HG02588 (cell line): ENCODE data around the gene LNP1.
"Not testable (repeated sequence)": the region's sequence is repeated elsewhere in the genome, so short reads cannot be mapped to it uniquely, and the experiment has no call there.

ENCODE experiments used
- ATAC-seq: cut with Tn5 transposase; IDR thresholded peaks from one replicate; pipeline ENCODE4 v1.9.1; 2021; ENCODE audit warnings: mild to moderate bottlenecking, moderate library complexity; ENCODE audit not compliant: unreplicated experiment

The LNP1 gene, protein sequence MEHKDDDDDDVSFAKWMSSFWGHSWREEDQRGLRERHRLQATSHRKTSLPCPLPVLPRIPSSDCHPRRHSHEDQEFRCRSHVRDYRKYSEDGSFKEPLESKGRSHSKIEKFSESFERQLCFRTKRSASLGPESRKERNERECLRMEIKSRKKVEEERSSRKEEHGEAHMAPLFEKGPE

DNA sequence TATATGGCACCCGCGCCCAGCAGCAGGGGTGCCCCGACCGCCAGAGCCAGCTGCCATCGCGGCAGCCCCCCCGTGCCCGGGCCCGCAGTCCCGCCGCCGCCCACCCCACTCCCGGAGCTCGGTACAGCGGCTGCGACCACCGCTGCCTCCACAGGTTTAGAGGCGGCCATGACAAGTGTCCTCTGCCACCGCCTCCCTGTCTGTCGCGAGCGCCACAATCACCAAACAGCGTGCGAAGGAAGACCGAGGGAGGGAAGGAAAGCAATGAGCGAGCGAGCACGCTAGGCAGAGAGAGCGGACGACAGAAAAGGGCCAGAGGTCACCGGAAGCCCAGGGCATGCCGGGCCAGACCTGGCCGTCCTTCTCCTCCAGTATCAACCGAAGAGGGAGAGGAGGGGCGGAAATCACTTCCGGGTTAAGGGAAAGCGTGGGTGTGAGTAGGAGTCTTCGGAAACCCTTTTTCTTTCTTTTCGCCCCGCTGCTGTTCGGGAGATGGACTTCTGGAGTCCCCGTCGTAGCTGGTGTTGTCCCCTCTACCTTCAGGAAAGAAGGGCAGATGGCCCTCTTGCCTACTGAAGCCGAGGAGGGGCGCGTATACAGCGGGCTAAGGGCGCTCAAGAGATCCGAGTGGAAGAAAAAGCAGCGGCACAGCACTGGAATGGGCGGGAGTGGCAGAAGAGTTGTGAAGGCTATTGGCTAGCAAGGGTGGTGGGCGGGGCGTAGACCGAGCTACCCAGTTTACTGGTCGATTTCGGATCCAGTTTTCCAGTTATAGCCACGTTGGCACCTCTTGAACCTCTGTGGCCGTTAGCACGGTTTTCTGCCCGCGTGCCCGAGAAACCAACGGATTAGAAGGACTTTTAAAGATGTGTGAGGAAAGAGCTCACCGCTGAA is at the start of gene LNP1, which contains the start of gene TOMM70:
Gene LNP1, plus strand, starts transcription at position 760 of the 894 bp plus-strand sequence. CDS start 28,191 bp downstream, outside the sequence.
Gene TOMM70, minus strand, starts transcription at position 310 of the 894 bp plus-strand sequence. Its CDS starts 140 bp downstream, at position 170.
- ATAC-seq = peak; percentile 90

DNA sequence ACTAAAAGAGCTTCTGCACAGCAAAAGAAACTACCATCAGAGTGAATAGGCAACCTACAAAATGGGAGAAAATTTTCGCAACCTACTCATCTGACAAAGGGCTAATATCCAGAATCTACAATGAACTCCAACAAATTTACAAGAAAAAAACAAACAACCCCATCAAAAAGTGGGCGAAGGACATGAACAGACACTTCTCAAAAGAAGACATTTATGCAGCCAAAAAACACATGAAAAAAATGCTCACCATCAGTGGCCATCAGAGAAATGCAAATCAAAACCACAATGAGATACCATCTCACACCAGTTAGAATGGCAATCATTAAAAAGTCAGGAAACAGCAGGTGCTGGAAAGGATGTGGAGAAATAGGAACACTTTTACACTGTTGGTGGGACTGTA is 49.6 kb upstream of the LNP1 start:
- not testable (repeated sequence) for ATAC-seq

DNA sequence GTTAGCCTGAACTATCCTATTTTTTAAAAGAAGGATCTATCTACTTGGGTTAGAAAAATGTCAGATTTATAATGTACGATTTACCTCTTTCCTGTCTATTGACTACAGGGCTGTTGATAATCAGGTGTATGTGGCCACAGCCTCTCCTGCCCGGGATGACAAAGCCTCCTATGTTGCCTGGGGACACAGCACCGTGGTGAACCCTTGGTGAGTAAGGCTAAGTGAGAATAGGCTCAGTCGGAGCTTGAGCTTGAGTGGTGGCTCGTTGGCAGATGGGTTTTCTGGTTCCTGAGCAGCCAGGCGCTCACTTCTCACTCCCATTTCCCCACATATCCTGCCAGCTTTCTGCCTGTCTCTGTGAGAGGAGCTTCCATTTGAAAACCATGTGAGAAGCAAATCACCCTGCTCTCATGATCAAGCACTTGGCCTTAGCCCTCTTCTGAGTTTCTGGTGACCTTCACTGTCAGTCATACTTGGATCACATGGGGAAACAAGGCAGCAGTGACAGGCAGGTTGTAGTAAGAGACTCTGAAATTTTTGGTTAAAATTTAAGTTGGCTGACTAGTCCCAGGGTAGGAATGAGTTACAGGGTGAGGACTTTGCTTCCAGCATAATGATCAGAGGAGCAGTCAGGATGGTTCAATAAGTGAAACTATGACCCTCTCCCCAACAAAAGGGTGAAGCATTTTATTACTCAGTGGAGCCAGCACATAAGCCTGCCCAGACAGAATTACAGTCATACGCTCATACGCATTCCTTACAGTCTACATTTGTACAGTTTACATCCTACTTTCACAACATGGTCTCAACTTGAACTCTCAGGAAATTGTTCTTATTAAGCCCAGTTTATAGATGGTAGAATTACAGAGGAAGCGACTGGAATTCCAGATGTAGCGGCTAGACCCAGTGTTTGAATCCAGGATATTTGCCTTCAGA is 48.8 kb upstream of the LNP1 start:
- no peak for ATAC-seq

DNA sequence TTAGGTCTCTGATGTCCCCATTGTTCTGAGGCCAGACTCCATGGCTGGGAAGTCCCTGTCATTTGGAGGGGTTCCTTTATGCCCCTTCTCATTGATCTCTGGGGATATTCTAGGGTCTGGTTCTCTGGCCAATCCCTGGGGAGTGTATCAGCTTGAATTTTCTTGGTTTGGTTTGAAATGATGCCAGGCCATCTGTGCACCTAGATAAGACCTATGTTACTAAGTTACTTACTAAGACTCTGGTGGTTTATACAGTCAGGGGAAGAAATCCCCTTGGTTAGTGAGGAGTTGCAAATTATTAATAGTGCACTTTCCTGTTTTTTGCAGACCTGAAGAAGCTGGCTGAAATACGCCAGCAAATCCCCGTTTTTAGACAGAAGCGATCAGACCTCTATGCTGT is 46.5 kb upstream of the LNP1 start:
- ATAC-seq = no peak

DNA sequence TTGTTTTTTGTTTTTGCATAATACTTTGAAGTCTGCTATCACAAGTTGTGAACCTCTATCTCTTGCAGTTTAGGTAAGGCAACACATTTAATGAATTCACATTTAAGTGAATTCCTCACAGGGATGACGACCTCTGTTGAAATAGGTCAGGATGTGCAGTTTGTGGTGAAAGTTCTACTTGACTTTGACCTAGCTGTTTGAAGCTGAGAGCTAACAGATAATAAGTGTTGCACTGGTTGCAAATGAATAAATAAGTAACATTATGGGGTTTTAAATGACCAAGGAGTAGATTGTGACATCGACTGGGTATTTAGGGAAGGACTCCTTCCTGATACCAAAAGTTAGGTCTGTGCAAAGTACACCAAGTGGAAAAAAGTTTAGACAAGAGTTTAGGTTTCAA is 42.9 kb upstream of the LNP1 start:
- no peak for ATAC-seq

DNA sequence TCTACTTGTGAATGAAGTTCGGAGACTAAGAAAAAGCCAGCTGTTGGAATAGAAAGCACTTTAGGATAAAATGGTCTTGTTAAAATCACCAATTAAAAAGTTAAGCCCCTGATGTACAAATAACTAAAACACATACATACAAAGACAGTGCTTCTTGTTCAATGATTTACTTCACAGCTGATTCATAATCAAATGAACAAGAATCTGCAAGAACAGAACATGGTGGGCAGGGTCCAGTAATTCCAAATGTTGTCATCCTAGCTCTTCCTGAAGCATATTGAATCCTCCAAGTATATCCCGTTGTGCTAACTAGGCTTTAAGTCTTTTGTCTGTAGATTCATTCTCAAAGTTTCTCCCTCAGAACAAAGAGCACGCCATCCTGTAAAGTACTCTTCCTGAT is 42.3 kb upstream of the LNP1 start:
- no peak for ATAC-seq

DNA sequence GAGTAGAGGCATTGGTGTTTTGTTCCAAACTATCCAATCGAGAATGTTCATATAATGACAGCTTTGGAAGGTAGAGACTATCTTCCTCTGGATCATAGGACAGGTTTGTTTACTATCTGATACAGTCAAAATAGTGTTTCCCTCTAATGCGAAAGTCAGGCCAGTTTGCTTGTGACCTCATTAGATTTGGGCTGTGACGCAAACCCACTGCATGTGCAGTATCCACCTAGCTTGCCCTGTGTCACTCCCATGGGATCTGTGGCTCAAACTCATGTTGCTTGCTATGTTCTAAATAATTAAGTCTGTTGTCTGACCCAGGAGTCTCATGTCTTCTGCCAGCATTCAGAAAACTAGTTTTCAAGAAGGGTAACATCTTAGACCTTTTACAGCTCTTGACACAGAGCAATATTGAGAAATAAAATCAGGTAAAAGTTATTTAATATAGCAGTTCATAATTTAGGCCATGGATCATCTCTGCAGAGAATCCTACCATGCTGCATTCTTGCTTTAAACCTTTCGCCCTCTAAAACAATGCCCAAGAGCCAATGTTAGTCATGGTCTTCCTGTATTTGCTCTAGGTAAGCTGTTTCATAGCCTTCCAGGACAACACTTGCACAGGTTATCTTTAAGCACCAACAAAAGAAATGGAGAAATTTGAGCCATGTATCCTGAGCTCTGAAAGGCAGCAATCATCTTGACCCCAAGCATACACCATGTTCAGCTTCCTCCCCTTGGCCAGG is 40.4 kb upstream of the LNP1 start:
- ATAC-seq = no peak

DNA sequence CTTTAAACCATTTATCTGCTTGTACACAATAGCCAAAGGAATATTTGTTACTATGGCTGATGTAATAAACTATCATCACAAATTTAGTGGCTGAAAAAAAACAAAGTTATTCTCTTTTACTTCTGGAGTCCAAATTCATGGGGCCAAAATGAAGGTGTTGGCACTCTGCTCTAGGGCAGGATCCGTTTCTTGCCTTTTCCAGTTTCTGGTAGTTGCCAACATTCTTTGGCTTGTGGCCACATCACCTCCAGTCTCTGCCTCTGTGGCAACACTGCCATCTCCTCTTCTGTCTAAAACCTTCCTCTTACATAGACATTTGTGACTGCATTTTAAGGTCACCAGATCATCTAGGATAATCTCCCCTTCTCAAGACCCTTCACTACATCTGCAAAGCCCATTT is 39.4 kb upstream of the LNP1 start:
- no peak for ATAC-seq

DNA sequence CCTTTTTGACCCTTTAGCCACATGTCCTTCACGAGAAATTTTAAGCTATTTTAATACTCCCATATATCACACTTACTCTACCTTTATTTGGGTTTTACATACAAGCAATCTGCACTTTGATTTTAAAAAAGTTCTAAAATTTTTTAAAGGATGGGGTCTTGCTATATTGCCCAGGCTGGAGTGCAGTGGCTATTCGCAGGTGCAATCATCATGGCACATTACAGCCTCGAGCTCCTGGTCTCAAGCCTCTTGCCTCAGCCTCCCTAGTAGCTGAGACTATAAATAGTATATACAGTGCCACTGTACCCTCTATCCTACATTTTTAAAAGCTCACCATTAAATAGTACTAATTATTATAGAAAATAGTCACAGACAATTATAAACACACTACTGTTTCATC is 36.9 kb upstream of the LNP1 start:
- ATAC-seq = no peak

DNA sequence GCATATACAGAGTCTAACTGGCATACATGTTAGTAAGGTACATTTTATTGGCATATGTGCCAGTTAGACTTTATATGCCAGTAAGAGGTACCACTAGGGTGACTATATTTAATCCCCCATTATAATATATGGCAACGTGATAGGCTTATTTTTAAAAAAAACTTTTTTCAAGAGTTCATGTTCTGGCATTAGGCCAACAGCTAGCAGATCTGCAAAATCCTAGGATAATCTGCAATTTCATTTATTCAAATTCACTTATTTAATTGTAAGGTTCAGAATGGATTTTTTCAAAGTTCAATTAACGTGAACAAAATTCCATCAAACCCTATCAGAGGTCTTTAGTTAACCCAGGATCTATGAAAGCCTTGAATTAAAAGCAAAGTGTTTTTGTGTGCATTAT is 34.9 kb upstream of the LNP1 start:
- no peak for ATAC-seq

DNA sequence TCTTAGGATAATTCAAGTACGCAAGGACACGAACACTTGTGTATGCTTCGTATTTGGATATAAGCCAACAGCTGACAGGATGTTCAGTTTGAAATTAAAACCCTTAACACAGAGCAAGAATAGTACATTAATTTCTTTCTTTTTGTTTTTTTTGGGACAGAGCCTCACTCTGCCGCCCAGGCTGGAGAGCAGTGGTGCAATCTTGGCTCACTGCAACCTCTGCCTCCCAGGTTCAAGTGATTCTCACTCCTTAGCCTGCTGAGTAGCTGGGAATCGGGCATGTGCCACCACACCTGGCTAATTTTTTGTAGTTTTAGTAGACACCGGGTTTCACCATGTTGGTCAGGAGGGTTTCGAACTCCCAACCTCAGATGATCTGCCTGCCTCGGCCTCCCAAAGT is 32.9 kb upstream of the LNP1 start:
- no peak for ATAC-seq

DNA sequence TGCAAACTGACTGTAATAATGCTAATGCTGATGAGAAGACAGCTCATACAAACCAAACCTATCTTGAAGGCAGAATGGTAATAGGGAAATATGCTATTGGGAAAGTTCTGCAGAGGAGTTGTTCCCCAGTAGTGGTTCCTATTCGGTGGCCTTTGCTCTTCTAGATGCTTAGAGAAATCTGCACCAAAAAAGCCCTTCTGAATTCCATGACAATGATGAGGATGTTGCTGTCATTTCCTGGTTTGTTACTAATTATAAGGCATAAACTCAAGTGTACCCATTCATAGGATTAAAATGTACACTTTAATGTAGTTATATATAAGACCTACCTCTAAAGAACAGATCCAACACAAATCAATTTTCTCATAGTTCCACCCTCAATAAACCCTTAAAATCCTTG is 30.6 kb upstream of the LNP1 start:
- no peak for ATAC-seq

DNA sequence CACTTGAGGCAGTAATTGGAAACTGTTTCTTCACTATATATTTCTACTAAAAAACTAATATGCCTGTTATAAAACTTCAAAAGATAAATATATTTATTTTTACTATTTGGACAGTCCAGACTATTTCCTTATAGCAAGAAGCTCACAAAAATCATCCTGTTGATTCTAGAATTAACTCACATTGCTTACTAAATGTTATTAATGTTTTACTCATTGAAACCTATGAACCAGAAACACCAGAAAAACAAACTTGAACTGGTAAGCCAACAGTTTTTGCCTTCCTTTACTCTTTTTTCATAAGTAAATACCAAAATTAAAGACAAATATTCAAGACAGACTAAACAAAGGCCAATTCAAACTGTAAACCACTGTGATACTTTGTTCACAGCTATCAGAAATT is 26.8 kb upstream of the LNP1 start:
- no peak for ATAC-seq

DNA sequence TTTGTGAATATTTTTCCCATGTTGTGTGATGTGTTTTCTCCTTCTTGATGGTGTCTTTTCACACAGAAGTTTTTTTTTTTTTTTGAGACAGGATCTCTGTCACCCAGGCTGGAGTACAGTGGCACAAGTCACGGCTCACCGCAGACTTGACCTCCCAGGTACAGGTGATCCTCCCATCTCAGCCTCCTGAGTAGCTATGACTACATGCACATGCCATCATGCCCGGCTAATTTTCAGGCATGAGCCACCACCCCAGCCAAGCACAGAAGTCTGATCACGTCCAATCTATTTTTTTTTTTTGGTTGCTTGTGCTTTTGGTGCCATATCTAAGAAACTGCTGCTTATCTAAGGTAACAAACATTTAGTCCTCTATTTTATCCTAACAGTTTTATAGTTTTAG is 25.0 kb upstream of the LNP1 start:
- ATAC-seq = no peak

DNA sequence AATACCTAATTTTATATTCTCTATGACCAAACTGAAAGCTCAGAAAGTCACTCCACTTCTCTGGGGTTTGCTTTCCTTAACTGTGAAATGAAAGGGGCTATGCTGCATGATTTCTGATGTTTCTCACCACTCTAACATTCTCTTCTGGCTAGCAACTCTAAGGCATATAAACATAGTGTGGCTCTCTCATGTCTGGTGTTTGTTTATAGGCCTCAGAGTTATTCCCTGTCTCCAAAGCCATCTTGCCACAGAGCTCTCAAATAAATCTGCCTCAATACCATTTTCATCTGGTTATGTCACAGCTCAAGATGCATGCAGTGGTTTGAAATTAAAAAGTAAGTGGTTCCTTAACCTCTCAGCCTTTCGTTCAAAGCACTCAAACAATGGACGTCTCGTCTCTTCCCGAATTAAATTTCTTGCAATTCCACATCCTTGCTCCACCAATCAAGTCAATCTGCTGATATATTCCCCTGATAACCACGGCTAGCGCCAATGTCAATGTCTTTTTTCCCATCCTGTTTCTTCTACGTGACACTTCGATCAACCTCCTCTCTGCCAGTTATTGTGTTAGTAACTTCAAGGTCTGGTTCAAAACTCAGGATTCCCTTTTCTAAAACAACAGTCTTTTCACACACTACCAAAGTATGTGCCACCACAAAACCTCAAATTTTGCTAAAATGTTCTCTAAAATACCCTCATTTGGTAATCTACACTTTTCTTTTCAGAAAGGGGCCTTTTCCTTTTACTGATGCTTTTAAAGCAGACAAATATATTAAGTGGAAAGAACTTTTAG is 16.4 kb upstream of the LNP1 start:
- no peak for ATAC-seq

DNA sequence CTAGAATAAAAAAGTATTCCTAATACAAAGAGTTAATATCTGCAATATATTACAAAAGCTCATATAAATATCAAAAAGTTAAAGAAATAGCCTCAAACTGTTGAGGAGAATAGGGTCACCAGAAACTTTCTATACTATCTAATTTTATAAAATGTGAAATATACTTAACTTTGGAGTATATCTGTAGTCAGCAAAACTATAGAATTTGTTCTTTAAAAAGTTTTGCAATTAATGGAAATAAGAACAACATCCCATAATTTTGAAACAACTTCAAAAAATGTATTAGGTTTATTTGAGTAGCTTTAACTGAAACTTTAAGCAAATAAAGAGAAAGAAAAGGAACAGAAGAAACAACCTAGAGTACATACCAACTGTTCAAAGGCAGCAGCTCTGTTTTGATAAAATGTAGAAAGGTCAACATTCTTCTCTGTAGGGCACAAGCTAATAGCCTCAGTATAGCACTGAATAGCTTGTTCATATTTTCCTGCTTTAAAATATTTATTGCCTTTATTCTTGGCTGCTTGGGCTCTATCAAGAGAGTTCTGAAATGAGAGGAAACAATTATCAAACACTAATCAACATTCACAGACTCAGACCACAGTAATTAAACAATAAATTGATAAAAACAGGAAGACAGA is 14.8 kb upstream of the LNP1 start:
- ATAC-seq = no peak

DNA sequence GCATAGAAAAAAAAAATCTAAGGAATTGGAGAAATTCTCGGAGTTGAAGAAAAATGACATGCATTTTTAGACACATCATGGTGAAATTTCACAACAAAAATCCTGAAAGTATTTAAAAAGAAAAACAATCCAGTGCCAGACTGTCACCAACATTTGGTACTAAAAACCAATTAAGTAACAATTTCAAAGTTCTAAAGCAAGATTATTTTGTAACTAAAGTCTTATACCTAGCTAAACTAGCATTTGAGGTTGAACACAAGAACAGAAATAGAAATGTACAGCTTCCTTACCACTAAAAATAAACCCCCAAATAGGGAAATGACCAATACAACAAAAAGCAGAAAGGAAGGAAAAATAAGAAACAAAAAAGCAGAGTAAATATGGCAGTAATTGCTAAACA is 12.3 kb upstream of the LNP1 start:
- no peak for ATAC-seq

DNA sequence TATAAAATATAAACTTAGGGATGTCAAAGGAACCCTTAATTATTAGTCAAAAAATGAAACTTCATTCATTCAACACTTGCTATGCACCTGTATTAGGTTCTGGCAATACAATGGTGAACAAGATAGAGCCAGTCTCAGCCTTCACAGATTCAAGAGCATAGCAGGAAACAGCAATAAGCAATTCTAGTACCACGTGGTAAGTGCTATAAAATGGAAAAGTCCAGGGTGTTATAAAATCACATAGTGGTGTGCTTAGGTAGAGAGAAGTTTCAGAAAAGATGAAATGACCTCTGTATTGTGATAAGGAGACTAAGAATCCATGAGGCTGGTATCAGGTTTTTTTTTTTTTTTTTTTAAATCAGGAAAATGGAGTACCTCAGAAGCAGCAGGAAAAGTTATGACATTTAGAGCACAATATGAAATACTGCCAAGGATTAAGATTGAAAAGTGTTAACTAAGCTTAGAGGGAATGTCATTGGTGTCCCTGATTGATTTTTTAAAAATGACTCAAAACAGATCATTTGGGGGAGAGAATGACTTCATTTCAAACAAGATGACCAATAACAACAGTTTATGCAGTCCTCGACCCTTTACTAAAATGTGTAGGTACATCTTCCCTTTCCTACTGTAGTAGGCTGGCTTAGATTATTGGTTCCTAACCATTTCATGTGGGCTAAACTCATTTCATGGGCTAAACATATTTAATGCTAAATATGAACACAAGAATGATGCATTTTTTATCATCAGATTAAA is 5.5 kb upstream of the LNP1 start:
- ATAC-seq = no peak

DNA sequence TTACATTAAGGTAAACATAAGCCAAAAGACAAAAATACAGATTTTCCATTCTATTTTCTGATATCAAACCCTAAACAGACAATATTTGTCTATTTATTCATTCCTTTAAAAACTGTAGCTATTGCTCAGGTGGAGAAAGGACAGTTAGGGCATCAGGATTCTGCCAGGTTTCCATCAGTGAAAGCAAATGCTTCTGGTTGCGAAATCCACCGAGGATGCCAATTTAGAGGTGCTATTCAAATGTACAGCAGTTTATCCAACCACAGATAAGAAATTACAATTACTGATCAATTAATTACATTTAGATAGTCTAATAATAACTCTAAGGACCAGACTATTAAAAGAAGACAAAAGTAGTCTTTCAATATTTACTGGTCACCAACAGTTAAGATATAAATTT is 4.4 kb upstream of the LNP1 start:
- ATAC-seq = no peak
